Measurements from ENCODE around the gene DMRTC2. TPM values are rescaled to one million over a fixed set of nuclear protein-coding genes. Genes with fewer than 3 reads are reported as not detected.

DMRTC2 gene
- polyA plus RNA-seq, 1 donor from 2014 or later = not detected

GRCh38 chr19:41876847-41877832, 32.3 kb downstream of the DMRTC2 start, which contains the start of gene CD79A:
TSS of gene CD79A (plus strand) at chr19:41877279. CDS start at chr19:41877305, 26 bp downstream.
- H3K79me2 ChIP-seq (replicated peaks; ENCODE audit: insufficient read depth, low read length) = no peaks in the 10 kb centered on the region
- H3K9me2 ChIP-seq (ENCODE audit: insufficient read depth, low read length) = no peaks in the 10 kb centered on the region
- no peaks in the 10 kb centered on the region for H3K36me3 ChIP-seq (ENCODE audit: insufficient read depth, low read length)
- H3K9me3 ChIP-seq (ENCODE audit: low read length) = no peaks in the 10 kb centered on the region
- no peaks in the 10 kb centered on the region for H4K20me1 ChIP-seq (ENCODE audit: insufficient read depth)
- H3K27me3 ChIP-seq (ENCODE audit: insufficient read depth, low read depth, low read length) = peaks cover 7% of the 10 kb centered on the region
- TF ChIP-seq EP300 (conservative IDR thresholded peaks at IDR 0.05; ENCODE audit: poor library complexity, severe bottlenecking) (no peak), REST (IDR thresholded peaks at IDR 0.05; ENCODE audit: borderline replicate concordance) (no peak), TAF1 (IDR thresholded peaks at IDR 0.05; ENCODE audit: low read depth) (no peak), MXI1 (conservative IDR thresholded peaks at IDR 0.05; ENCODE audit: poor library complexity, severe bottlenecking) (no peak), SMC3 (conservative IDR thresholded peaks at IDR 0.05; ENCODE audit: poor library complexity) (no peak), CTCF (IDR thresholded peaks at IDR 0.05; ENCODE audit: poor library complexity, severe bottlenecking) (no peak), RAD21 (conservative IDR thresholded peaks at IDR 0.05) (no peak), EZH2 (IDR thresholded peaks at IDR 0.05; ENCODE audit: borderline replicate concordance, insufficient read depth, low read length, poor library complexity, severe bottlenecking) (no peak), POLR2AphosphoS5 (IDR thresholded peaks at IDR 0.05) (no peak)
- H3K4me3 ChIP-seq (ENCODE audit: low read length) = no peak within 1 kb of the TSS
- H3F3A ChIP-seq (ENCODE audit: insufficient read depth, low read length, poor library complexity, severe bottlenecking) = no peaks in the 10 kb centered on the region
- H3K4me2 ChIP-seq (ENCODE audit: low read length) = no peak within 1 kb of the TSS
- H3K9ac ChIP-seq (ENCODE audit: low read length) = no peak within 1 kb of the TSS
- H3K27ac ChIP-seq (ENCODE audit: low read length) = no peak within 1 kb of the TSS
- no peak within 1 kb of the TSS for H2AFZ ChIP-seq (ENCODE audit: low read depth, low read length)

GRCh38 chr19:41877916-41878905, 33.4 kb downstream of the DMRTC2 start:
- H3K79me2 ChIP-seq (replicated peaks; ENCODE audit: insufficient read depth, low read length) = no peaks in the 10 kb centered on the region
- H3K36me3 ChIP-seq (ENCODE audit: insufficient read depth, low read length) = no peaks in the 10 kb centered on the region
- peaks cover 17% of the 10 kb centered on the region for H3K27me3 ChIP-seq (ENCODE audit: insufficient read depth, low read depth, low read length)
- H4K20me1 ChIP-seq (ENCODE audit: insufficient read depth) = no peaks in the 10 kb centered on the region
- TF ChIP-seq TAF1 (IDR thresholded peaks at IDR 0.05; ENCODE audit: low read depth) = no peak
- TF ChIP-seq EZH2 (IDR thresholded peaks at IDR 0.05; ENCODE audit: borderline replicate concordance, insufficient read depth, low read length, poor library complexity, severe bottlenecking) = no peak
- no peak for TF ChIP-seq REST (IDR thresholded peaks at IDR 0.05; ENCODE audit: borderline replicate concordance)
- TF ChIP-seq SMC3 (conservative IDR thresholded peaks at IDR 0.05; ENCODE audit: poor library complexity) = no peak
- TF ChIP-seq EP300 (conservative IDR thresholded peaks at IDR 0.05; ENCODE audit: poor library complexity, severe bottlenecking) = no peak
- TF ChIP-seq MXI1 (conservative IDR thresholded peaks at IDR 0.05; ENCODE audit: poor library complexity, severe bottlenecking) = no peak
- H3K27ac ChIP-seq (ENCODE audit: low read length) = no peak overlapping the region
- no peak overlapping the region for H3K9ac ChIP-seq (ENCODE audit: low read length)
- no peak overlapping the region for H2AFZ ChIP-seq (ENCODE audit: low read depth, low read length)
- H3K4me3 ChIP-seq (ENCODE audit: low read length) = no peak overlapping the region
- no peaks in the 10 kb centered on the region for H3F3A ChIP-seq (ENCODE audit: insufficient read depth, low read length, poor library complexity, severe bottlenecking)
- no peaks in the 10 kb centered on the region for H3K9me3 ChIP-seq (ENCODE audit: low read length)
- H3K4me2 ChIP-seq (ENCODE audit: low read length) = no peak overlapping the region
- H3K9me2 ChIP-seq (ENCODE audit: insufficient read depth, low read length) = no peaks in the 10 kb centered on the region

Measured in neural cell (in vitro differentiated cells).